ENCODE data around the gene SLC14A1. TPM values are rescaled to one million over a fixed set of nuclear protein-coding genes. Genes with fewer than 3 reads are reported as not detected.

Gene SLC14A1
- total RNA-seq: 2.5 TPM

GRCh38 chr18:45723567-45724355, at the start of gene SLC14A1:
Gene SLC14A1, plus strand, starts transcription at chr18:45724181. Its CDS starts 6,140 bp downstream, at chr18:45730321.
- Histone ChIP-seq H3K4me3 (ENCODE audit: low read length) (no peak within 1 kb of the TSS), H3K27me3 (ENCODE audit: insufficient read depth, low read length) (no peaks in the 10 kb centered on the region), H3K9me3 (ENCODE audit: low read depth, low read length) (no peaks in the 10 kb centered on the region), H3K4me1 (ENCODE audit: insufficient read depth, low read length) (no peaks in the 10 kb centered on the region)

GRCh38 chr18:45677276-45677807, 46.6 kb upstream of the SLC14A1 start:
- H3K9me3 ChIP-seq (ENCODE audit: low read depth, low read length): no peaks in the 10 kb centered on the region
- H3K27me3 ChIP-seq (ENCODE audit: insufficient read depth, low read length): no peaks in the 10 kb centered on the region
- H3K4me1 ChIP-seq (ENCODE audit: insufficient read depth, low read length): peaks cover 3% of the 10 kb centered on the region
- H3K4me3 ChIP-seq (ENCODE audit: low read length): no peak overlapping the region

- no peaks in the 10 kb centered on the region for H3K27me3 ChIP-seq (ENCODE audit: insufficient read depth, low read length)
- peaks cover 13% of the 10 kb centered on the region for H3K4me1 ChIP-seq (ENCODE audit: insufficient read depth, low read length)
- H3K9me3 ChIP-seq (ENCODE audit: low read depth, low read length): no peaks in the 10 kb centered on the region
- no peak overlapping the region for H3K4me3 ChIP-seq (ENCODE audit: low read length)
Measured at GRCh38 chr18:45678441-45678840, 45.5 kb upstream of the SLC14A1 start.

GRCh38 chr18:45678850-45679249, 45.1 kb upstream of the SLC14A1 start:
- H3K4me1 ChIP-seq (ENCODE audit: insufficient read depth, low read length): peaks cover 17% of the 10 kb centered on the region
- no peaks in the 10 kb centered on the region for H3K27me3 ChIP-seq (ENCODE audit: insufficient read depth, low read length)
- no peaks in the 10 kb centered on the region for H3K9me3 ChIP-seq (ENCODE audit: low read depth, low read length)
- H3K4me3 ChIP-seq (ENCODE audit: low read length): no peak overlapping the region

GRCh38 chr18:45680066-45680690, 43.8 kb upstream of the SLC14A1 start:
- peaks cover 30% of the 10 kb centered on the region for H3K4me1 ChIP-seq (ENCODE audit: insufficient read depth, low read length)
- no peaks in the 10 kb centered on the region for H3K9me3 ChIP-seq (ENCODE audit: low read depth, low read length)
- no peak overlapping the region for H3K4me3 ChIP-seq (ENCODE audit: low read length)
- no peaks in the 10 kb centered on the region for H3K27me3 ChIP-seq (ENCODE audit: insufficient read depth, low read length)

- Histone ChIP-seq H3K9me3 (ENCODE audit: low read depth, low read length) (no peaks in the 10 kb centered on the region), H3K27me3 (ENCODE audit: insufficient read depth, low read length) (no peaks in the 10 kb centered on the region), H3K4me1 (ENCODE audit: insufficient read depth, low read length) (peaks cover 50% of the 10 kb centered on the region), H3K4me3 (ENCODE audit: low read length) (no peak overlapping the region)
Measured at GRCh38 chr18:45682181-45682580, 41.8 kb upstream of the SLC14A1 start.

- H3K27me3 ChIP-seq (ENCODE audit: insufficient read depth, low read length): no peaks in the 10 kb centered on the region
- H3K9me3 ChIP-seq (ENCODE audit: low read depth, low read length): no peaks in the 10 kb centered on the region
- H3K4me1 ChIP-seq (ENCODE audit: insufficient read depth, low read length): peaks cover 73% of the 10 kb centered on the region
- H3K4me3 ChIP-seq (ENCODE audit: low read length): no peak overlapping the region
Measured at GRCh38 chr18:45684341-45685115, 39.5 kb upstream of the SLC14A1 start.

- Histone ChIP-seq H3K4me1 (ENCODE audit: insufficient read depth, low read length) (peaks cover 85% of the 10 kb centered on the region), H3K4me3 (ENCODE audit: low read length) (peak overlapping the region; percentile 1), H3K27me3 (ENCODE audit: insufficient read depth, low read length) (no peaks in the 10 kb centered on the region), H3K9me3 (ENCODE audit: low read depth, low read length) (no peaks in the 10 kb centered on the region)
Measured at GRCh38 chr18:45686891-45687611, 36.9 kb upstream of the SLC14A1 start.

- H3K9me3 ChIP-seq (ENCODE audit: low read depth, low read length): no peaks in the 10 kb centered on the region
- H3K4me3 ChIP-seq (ENCODE audit: low read length): peak overlapping the region; percentile 1
- no peaks in the 10 kb centered on the region for H3K27me3 ChIP-seq (ENCODE audit: insufficient read depth, low read length)
- H3K4me1 ChIP-seq (ENCODE audit: insufficient read depth, low read length): peaks cover 80% of the 10 kb centered on the region
Measured at GRCh38 chr18:45687621-45688020, 36.4 kb upstream of the SLC14A1 start.

GRCh38 chr18:45688113-45688512, 35.9 kb upstream of the SLC14A1 start:
- H3K9me3 ChIP-seq (ENCODE audit: low read depth, low read length): no peaks in the 10 kb centered on the region
- H3K4me1 ChIP-seq (ENCODE audit: insufficient read depth, low read length): peaks cover 76% of the 10 kb centered on the region
- no peaks in the 10 kb centered on the region for H3K27me3 ChIP-seq (ENCODE audit: insufficient read depth, low read length)
- no peak overlapping the region for H3K4me3 ChIP-seq (ENCODE audit: low read length)

- peaks cover 69% of the 10 kb centered on the region for H3K4me1 ChIP-seq (ENCODE audit: insufficient read depth, low read length)
- H3K27me3 ChIP-seq (ENCODE audit: insufficient read depth, low read length): no peaks in the 10 kb centered on the region
- H3K4me3 ChIP-seq (ENCODE audit: low read length): no peak overlapping the region
- H3K9me3 ChIP-seq (ENCODE audit: low read depth, low read length): no peaks in the 10 kb centered on the region
Measured at GRCh38 chr18:45688833-45689232, 35.1 kb upstream of the SLC14A1 start.

- H3K4me3 ChIP-seq (ENCODE audit: low read length): no peak overlapping the region
- H3K4me1 ChIP-seq (ENCODE audit: insufficient read depth, low read length): peaks cover 63% of the 10 kb centered on the region
- no peaks in the 10 kb centered on the region for H3K27me3 ChIP-seq (ENCODE audit: insufficient read depth, low read length)
- no peaks in the 10 kb centered on the region for H3K9me3 ChIP-seq (ENCODE audit: low read depth, low read length)
Measured at GRCh38 chr18:45689396-45689795, 34.6 kb upstream of the SLC14A1 start.

- Histone ChIP-seq H3K4me3 (ENCODE audit: low read length) (no peak overlapping the region), H3K4me1 (ENCODE audit: insufficient read depth, low read length) (peaks cover 46% of the 10 kb centered on the region), H3K27me3 (ENCODE audit: insufficient read depth, low read length) (no peaks in the 10 kb centered on the region), H3K9me3 (ENCODE audit: low read depth, low read length) (no peaks in the 10 kb centered on the region)
Measured at GRCh38 chr18:45690975-45691815, 32.8 kb upstream of the SLC14A1 start.

GRCh38 chr18:45691816-45692179, 32.2 kb upstream of the SLC14A1 start:
- H3K4me1 ChIP-seq (ENCODE audit: insufficient read depth, low read length): peaks cover 40% of the 10 kb centered on the region
- no peaks in the 10 kb centered on the region for H3K27me3 ChIP-seq (ENCODE audit: insufficient read depth, low read length)
- no peak overlapping the region for H3K4me3 ChIP-seq (ENCODE audit: low read length)
- no peaks in the 10 kb centered on the region for H3K9me3 ChIP-seq (ENCODE audit: low read depth, low read length)
